GM21367 (cell line): ENCODE results near the gene TOP2A.

Experiments
- ATAC-seq: cut with Tn5 transposase; IDR thresholded peaks from one replicate; pipeline ENCODE4 v1.9.1; 2021; ENCODE audit not compliant: unreplicated experiment

Gene TOP2A

GRCh38 chr17:40347319-40348135 lies 70.2 kb downstream of the TOP2A start:
- ATAC-seq = no peak

- ATAC-seq = no peak
Observed at GRCh38 chr17:40346765-40347158, 70.9 kb downstream of the TOP2A start.

GRCh38 chr17:40345994-40346764 lies 71.5 kb downstream of the TOP2A start:
- ATAC-seq = no peak

- no peak for ATAC-seq
Observed at GRCh38 chr17:40345161-40345993, 72.3 kb downstream of the TOP2A start.

GRCh38 chr17:40344421-40345160 lies 73.1 kb downstream of the TOP2A start:
- no peak for ATAC-seq

GRCh38 chr17:40343219-40344119 lies 74.2 kb downstream of the TOP2A start:
- ATAC-seq = no peak

- ATAC-seq = no peak
Observed at GRCh38 chr17:40342504-40343218, 75.0 kb downstream of the TOP2A start.

GRCh38 chr17:40341808-40342503 lies 75.7 kb downstream of the TOP2A start:
- ATAC-seq = no peak

- ATAC-seq = peak; percentile 50
Observed at GRCh38 chr17:40340880-40341807, 76.6 kb downstream of the TOP2A start.

GRCh38 chr17:40340327-40340726 lies 77.4 kb downstream of the TOP2A start:
- ATAC-seq = no peak

GRCh38 chr17:40338941-40339649 lies 78.6 kb downstream of the TOP2A start:
- ATAC-seq = no peak
